GM12878 (cell line): ENCODE results near the gene PRAC2.

Source experiments
- BCL11A ChIP-seq: IDR thresholded peaks from 2 replicates; pipeline ENCODE4 v1.6.1; 2011; ENCODE audit warnings: low read depth, low read length
- CTCF ChIP-seq, 3 experiments: IDR thresholded peaks in 2 of 3; conservative IDR thresholded peaks in 1 of 3; 2 replicates each; pipeline ENCODE4 v1.5.1; 2011; ENCODE audit warnings: low read depth in 3 of 3, low read length in 3 of 3, mild to moderate bottlenecking in 3 of 3, control low read depth in 2 of 3, moderate library complexity in 2 of 3, inconsistent platforms in 1 of 3, mixed read lengths in 1 of 3; ENCODE audit not compliant: control insufficient read depth in 2 of 3, insufficient read depth in 1 of 3; ENCODE audit errors: extremely low read depth in 1 of 3
- EP300 ChIP-seq, 2 experiments: fragments of 150-350 bp in 1 of 2; IDR thresholded peaks; 2 replicates each; pipeline ENCODE4 v1.6.1; 2011 to 2012; ENCODE audit warnings: low read depth in 2 of 2, low read length in 2 of 2, borderline replicate concordance in 1 of 2, improper control_type of control experiment in 1 of 2, inconsistent platforms in 1 of 2; ENCODE audit not compliant: control insufficient read depth in 1 of 2
- GABPA ChIP-seq: IDR thresholded peaks from 2 replicates; pipeline ENCODE4 v1.6.1; 2014; ENCODE audit warnings: antibody characterized with exemption, low read depth, mild to moderate bottlenecking, inconsistent platforms
- MYC ChIP-seq: IDR thresholded peaks from 2 replicates; pipeline ENCODE4 v1.6.1; 2011; ENCODE audit warnings: mild to moderate bottlenecking, low read length, moderate library complexity, inconsistent platforms; ENCODE audit not compliant: insufficient read depth, insufficient replicate concordance, insufficient read length, severe bottlenecking
- WRNIP1 ChIP-seq: IDR thresholded peaks from 2 replicates; pipeline ENCODE4 v1.6.1; 2011; ENCODE audit warnings: low read depth, low read length, improper control_type of control experiment, borderline replicate concordance
- ZSCAN29 ChIP-seq: fragments of 450-650 bp; IDR thresholded peaks from 2 replicates; pipeline ENCODE4 v1.6.1; 2017; ENCODE audit warnings: mild to moderate bottlenecking, moderate library complexity
- TF ChIP-seq, protein P1 (sequence below): IDR thresholded peaks from 2 replicates; pipeline ENCODE4 v1.6.1; 2012; ENCODE audit warnings: mild to moderate bottlenecking, low read depth, low read length
- TF ChIP-seq, protein P2 (sequence below): IDR thresholded peaks from 2 replicates; pipeline ENCODE4 v1.6.1; 2011; ENCODE audit warnings: borderline replicate concordance, low read depth, mild to moderate bottlenecking, moderate library complexity, mixed read lengths, low read length; ENCODE audit not compliant: insufficient read depth; ENCODE audit errors: extremely low read length

- no peak for TF ChIP-seq BCL11A
- no peak for TF ChIP-seq ZSCAN29
- no peak for TF ChIP-seq EP300 (IDR thresholded peaks at IDR 0.05; ENCODE audit: borderline replicate concordance in 1 of 2, control insufficient read depth in 1 of 2, low read depth in 2 of 2, low read length in 2 of 2)
- no peak for TF ChIP-seq CTCF (IDR thresholded peaks at IDR 0.05 in 2 of 3, conservative IDR thresholded peaks at IDR 0.05 in 1 of 3; ENCODE audit: control insufficient read depth in 2 of 3, extremely low read depth in 1 of 3, insufficient read depth in 1 of 3, low read depth in 3 of 3, low read length in 3 of 3)
- no peak for TF ChIP-seq MYC
- TF ChIP-seq, protein P1, sequence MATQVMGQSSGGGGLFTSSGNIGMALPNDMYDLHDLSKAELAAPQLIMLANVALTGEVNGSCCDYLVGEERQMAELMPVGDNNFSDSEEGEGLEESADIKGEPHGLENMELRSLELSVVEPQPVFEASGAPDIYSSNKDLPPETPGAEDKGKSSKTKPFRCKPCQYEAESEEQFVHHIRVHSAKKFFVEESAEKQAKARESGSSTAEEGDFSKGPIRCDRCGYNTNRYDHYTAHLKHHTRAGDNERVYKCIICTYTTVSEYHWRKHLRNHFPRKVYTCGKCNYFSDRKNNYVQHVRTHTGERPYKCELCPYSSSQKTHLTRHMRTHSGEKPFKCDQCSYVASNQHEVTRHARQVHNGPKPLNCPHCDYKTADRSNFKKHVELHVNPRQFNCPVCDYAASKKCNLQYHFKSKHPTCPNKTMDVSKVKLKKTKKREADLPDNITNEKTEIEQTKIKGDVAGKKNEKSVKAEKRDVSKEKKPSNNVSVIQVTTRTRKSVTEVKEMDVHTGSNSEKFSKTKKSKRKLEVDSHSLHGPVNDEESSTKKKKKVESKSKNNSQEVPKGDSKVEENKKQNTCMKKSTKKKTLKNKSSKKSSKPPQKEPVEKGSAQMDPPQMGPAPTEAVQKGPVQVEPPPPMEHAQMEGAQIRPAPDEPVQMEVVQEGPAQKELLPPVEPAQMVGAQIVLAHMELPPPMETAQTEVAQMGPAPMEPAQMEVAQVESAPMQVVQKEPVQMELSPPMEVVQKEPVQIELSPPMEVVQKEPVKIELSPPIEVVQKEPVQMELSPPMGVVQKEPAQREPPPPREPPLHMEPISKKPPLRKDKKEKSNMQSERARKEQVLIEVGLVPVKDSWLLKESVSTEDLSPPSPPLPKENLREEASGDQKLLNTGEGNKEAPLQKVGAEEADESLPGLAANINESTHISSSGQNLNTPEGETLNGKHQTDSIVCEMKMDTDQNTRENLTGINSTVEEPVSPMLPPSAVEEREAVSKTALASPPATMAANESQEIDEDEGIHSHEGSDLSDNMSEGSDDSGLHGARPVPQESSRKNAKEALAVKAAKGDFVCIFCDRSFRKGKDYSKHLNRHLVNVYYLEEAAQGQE = no peak
- TF ChIP-seq, protein P2, sequence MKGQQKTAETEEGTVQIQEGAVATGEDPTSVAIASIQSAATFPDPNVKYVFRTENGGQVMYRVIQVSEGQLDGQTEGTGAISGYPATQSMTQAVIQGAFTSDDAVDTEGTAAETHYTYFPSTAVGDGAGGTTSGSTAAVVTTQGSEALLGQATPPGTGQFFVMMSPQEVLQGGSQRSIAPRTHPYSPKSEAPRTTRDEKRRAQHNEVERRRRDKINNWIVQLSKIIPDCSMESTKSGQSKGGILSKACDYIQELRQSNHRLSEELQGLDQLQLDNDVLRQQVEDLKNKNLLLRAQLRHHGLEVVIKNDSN = no peak
- TF ChIP-seq WRNIP1 = no peak
- TF ChIP-seq GABPA = no peak
Measured at GRCh38 chr17:48759288-48759687, 36.3 kb downstream of the PRAC2 start.
